ENCODE measurements around the gene ABHD1.

DNA sequence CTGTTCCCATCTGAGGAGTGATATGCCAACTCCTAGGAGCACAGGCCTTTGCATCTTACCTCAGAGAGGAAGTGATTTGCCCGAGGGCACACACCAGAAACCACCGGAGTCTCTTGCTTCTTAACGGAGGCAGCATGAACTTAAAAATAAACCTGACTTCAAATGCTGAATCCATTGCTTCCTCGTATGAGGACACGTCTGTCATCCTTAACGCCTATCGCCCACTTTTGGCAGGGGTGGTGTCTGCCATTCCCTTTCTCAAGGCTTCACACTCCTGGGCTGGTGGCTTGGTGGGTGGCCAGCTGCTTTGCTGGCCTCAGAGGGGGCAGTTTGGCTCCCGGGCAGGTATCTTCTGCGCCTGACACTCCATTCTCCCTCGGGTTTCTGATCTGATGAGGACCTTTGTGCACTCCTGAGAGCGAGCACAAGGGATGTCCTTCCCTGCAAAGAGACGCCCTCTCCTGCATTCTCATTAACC is 11.9 kb downstream of the ABHD1 start:
- TF ChIP-seq POLR2A (IDR thresholded peaks at IDR 0.05; ENCODE audit: low read depth, low read length) (no peak), TAF1 (IDR thresholded peaks at IDR 0.05; ENCODE audit: borderline replicate concordance, low read depth, low read length) (no peak), POLR2AphosphoS5 (IDR thresholded peaks at IDR 0.05; ENCODE audit: low read depth, low read length) (no peak)

All from GM12892 (cell line).